Stimulated activated CD8-positive, alpha-beta memory T cell treated with anti-CD3 and anti-CD28 coated beads, Interleukin-2, amount 100 ng/mL, for 1 hour (primary cell): ENCODE data around the gene KCNAB3.
"Not testable (repeated sequence)": the region's sequence is repeated elsewhere in the genome, so short reads cannot be mapped to it uniquely, and the experiment has no call there.

Source experiments
- DNase-seq, 2 donors: peaks; one replicate each; pipeline ENCODE4 v3.0.0-alpha.2; 2020; ENCODE audit warnings: low read depth in 2 of 2

KCNAB3 gene

GRCh38 chr17:7929158-7930023 is at the start of gene KCNAB3:
Gene KCNAB3, minus strand, starts transcription at chr17:7929856. Its CDS starts 421 bp downstream, at chr17:7929435.
- no peak for DNase-seq

- no peak for DNase-seq
These were observed 48.1 kb upstream of the KCNAB3 start for GRCh38 chr17:7977805-7978204.

GRCh38 chr17:7977039-7977438 is 47.4 kb upstream of the KCNAB3 start:
- no peak for DNase-seq

GRCh38 chr17:7974638-7975131 is 45.0 kb upstream of the KCNAB3 start:
- no peak for DNase-seq

GRCh38 chr17:7972131-7972785 is 42.6 kb upstream of the KCNAB3 start:
- no peak for DNase-seq

- no peak for DNase-seq
These were observed 42.0 kb upstream of the KCNAB3 start for GRCh38 chr17:7971651-7972050.

- no peak for DNase-seq
These were observed 39.8 kb upstream of the KCNAB3 start for GRCh38 chr17:7969433-7969832.

GRCh38 chr17:7967751-7968150 is 38.1 kb upstream of the KCNAB3 start:
- no peak for DNase-seq

- DNase-seq = no peak
These were observed 31.8 kb upstream of the KCNAB3 start for GRCh38 chr17:7961421-7961820.

- DNase-seq = no peak
These were observed 30.0 kb upstream of the KCNAB3 start for GRCh38 chr17:7959503-7960253.

- no peak for DNase-seq
These were observed 26.7 kb upstream of the KCNAB3 start for GRCh38 chr17:7956228-7956965.

GRCh38 chr17:7955414-7956227 is 26.0 kb upstream of the KCNAB3 start:
- no peak for DNase-seq

- DNase-seq = not testable (repeated sequence)
These were observed 23.6 kb upstream of the KCNAB3 start for GRCh38 chr17:7953266-7953665.

- no peak for DNase-seq
These were observed 21.6 kb upstream of the KCNAB3 start for GRCh38 chr17:7951143-7951792.

- DNase-seq = no peak
These were observed 20.9 kb upstream of the KCNAB3 start for GRCh38 chr17:7950578-7950977.

- DNase-seq = no peak
These were observed 18.0 kb upstream of the KCNAB3 start for GRCh38 chr17:7947651-7948050.

- no peak for DNase-seq
These were observed 16.8 kb upstream of the KCNAB3 start for GRCh38 chr17:7946441-7946840.

- no peak for DNase-seq
These were observed 16.0 kb upstream of the KCNAB3 start for GRCh38 chr17:7945651-7946050.

- no peak for DNase-seq
These were observed 14.7 kb upstream of the KCNAB3 start for GRCh38 chr17:7944326-7944725.

- DNase-seq = no peak
These were observed 13.6 kb upstream of the KCNAB3 start for GRCh38 chr17:7943291-7943690.
